DOHH2 (cell line): ENCODE measurements around the gene NUDT3.

Source experiments
- CTCF ChIP-seq: fragments of 200-600 bp; sonication (generic); IDR thresholded peaks from one replicate; pipeline ENCODE4 v1.5.1; 2014; ENCODE audit warnings: antibody characterized with exemption, mild to moderate bottlenecking, low read depth, low read length; ENCODE audit not compliant: poor library complexity, severe bottlenecking
- EZH2phosphoT487 ChIP-seq: fragments of 200-600 bp; sonication (generic); IDR thresholded peaks from 2 replicates; pipeline ENCODE4 v1.6.1; 2017; ENCODE audit warnings: borderline replicate concordance, mild to moderate bottlenecking, antibody characterized with exemption, low read length, moderate library complexity, mixed read lengths

GRCh38 chr6:34331371-34332050 is 61.0 kb downstream of the NUDT3 start:
- TF ChIP-seq CTCF = no peak
- no peak for TF ChIP-seq EZH2phosphoT487
